GM19438 (cell line): Measurements from ENCODE around the gene GCN1.
A peak's percentile ranks its signal among the peaks of the same experiment; 100 is the strongest.

ENCODE experiments used
- ATAC-seq: cut with Tn5 transposase; IDR thresholded peaks from one replicate; pipeline ENCODE4 v1.9.1; 2021; ENCODE audit warnings: low read depth; ENCODE audit not compliant: unreplicated experiment

Gene GCN1

GRCh38 chr12:120155072-120155471, 39.4 kb downstream of the GCN1 start:
- no peak for ATAC-seq

DNA sequence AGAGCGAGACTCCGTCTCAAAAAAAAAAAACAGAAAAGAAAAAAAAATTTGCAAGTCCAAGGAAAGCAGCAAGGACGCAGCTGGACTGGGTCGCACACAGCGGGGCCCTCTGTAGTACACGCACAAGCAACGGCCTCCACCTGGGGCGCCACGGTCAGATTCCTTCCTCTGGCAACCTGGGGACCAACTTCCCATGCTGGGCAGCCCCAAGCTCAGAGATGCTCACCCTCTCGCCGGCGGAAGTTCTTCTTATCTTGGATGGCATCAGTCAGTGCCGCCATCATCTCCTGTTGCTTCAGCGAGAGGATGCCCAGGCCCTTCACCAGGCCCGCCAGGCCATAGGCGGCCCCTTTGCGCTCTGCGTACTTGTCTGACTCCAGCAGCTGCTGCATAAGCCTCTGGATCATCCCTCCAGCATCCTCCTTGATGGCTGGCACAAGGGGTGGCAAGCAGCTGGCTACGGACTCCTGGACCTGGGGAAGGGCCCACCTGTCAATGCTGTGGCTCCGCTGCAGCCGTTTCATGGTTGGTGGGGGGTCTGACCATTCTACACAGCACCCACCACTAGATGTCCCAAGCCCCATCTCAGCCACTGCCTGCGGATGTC, 43.5 kb downstream of the GCN1 start:
- ATAC-seq, result no peak

GRCh38 chr12:120148011-120148410, 46.5 kb downstream of the GCN1 start:
- ATAC-seq, result no peak

- ATAC-seq, result no peak
Observed at GRCh38 chr12:120145164-120145563, 49.4 kb downstream of the GCN1 start.

GRCh38 chr12:120144215-120144614, 50.3 kb downstream of the GCN1 start:
- ATAC-seq, result no peak

- ATAC-seq, result no peak
Observed at GRCh38 chr12:120142231-120142877, 52.2 kb downstream of the GCN1 start.

- ATAC-seq, result no peak
Observed at GRCh38 chr12:120141336-120141735, 53.2 kb downstream of the GCN1 start.

GRCh38 chr12:120140603-120141002, 53.9 kb downstream of the GCN1 start:
- no peak for ATAC-seq

DNA sequence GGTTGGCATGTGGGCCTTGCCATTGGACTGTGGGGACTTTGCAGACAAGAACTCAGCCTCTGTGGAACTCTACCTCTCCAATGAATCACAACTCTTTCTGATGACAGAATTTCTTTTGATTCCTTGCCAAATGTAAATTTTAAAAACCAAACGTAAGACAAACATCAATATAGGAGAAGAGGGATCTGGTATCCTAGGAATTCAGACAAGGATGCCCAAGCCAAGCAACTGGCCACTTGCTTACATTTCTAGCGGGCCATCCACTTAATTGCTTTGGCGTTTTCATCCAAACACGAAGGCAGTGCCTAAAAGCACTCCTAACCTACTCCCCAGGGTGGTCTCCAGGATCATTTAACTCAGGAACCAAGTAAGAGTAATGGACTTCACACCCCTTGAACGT, 54.6 kb downstream of the GCN1 start:
- ATAC-seq, result no peak

GRCh38 chr12:120138366-120138765, 56.1 kb downstream of the GCN1 start:
- no peak for ATAC-seq

DNA sequence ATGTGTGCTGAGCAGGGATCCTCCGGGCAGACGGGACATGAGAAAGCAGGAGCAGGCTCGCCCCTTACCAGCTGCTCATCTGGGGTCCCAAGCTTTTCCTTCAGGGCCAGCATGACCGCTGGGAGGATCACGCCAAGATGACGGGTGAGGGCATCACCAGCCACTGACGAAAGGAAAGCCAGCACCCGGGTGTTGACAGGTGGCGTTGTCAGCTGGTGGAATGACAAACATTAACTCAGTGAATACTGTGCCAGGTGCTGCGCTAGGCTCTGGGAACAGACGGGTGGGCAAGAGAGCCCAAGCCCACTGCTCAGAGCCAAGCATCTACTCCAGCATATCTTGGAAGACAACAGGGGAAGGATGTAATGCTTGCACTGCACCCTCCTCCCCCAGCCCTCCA, 56.7 kb downstream of the GCN1 start:
- no peak for ATAC-seq

GRCh38 chr12:120136093-120136770, 58.3 kb downstream of the GCN1 start:
- no peak for ATAC-seq

GRCh38 chr12:120134307-120134980, 60.1 kb downstream of the GCN1 start:
- ATAC-seq, result no peak

GRCh38 chr12:120132863-120133385, 61.6 kb downstream of the GCN1 start:
- peak; percentile 80 for ATAC-seq

DNA sequence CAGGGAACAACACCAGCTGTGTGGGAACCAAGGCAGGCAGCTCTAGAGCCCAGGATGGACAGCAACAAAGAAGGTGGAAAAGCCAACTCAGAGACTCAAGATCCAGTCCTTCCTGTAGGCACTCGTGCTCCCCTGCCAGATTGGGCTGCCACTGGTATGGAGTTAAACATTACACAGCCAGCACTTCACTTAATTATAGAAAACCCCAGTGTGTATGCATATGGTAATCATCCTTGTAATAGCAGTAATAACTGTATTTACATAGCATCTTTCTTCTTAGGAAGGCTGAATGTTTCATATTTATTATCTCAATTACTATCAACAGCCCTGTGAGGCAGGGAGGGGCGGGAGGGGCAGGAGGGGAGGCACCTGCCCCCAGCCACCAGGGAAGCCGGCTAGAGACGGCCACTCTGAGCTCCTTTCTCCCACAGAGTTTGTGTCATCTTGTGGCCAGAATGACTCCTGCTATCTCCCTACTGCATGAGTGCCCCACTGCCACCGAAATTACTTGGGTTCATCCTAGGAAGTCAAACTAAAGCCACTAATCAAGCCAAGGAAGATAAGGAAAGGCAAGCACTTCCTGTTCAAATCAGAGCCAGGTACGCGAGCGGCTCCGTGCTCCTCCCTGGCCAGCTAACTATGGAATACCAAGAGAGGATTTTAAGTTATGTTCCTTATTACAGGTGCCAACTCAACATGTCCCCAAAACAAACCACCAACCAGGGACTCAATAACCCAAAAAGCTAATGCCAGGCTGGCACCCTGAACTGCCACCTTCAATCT, 62.3 kb downstream of the GCN1 start:
- ATAC-seq, result peak; percentile 6

DNA sequence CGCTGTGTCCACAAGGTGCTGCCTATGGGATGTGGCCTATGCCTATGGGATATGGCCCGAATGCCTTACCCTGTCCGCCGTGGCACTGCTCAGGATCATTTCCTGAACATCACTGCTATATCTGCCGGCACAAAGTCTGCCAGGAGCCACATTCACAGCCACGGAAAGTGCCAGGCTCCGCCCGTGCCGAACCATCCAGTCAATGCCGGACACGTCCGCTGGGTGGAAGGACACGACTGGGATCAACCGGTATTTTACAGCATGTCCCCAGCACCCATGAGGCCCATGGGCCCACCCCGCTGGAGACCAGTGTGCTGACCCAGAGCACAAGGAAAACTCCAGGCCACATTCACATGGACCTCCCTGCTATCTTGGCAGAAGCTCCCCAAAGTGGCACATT, 63.4 kb downstream of the GCN1 start:
- no peak for ATAC-seq

- no peak for ATAC-seq
Observed at GRCh38 chr12:120130011-120130410, 64.5 kb downstream of the GCN1 start.

- ATAC-seq, result no peak
Observed at GRCh38 chr12:120126635-120127005, 67.9 kb downstream of the GCN1 start.

DNA sequence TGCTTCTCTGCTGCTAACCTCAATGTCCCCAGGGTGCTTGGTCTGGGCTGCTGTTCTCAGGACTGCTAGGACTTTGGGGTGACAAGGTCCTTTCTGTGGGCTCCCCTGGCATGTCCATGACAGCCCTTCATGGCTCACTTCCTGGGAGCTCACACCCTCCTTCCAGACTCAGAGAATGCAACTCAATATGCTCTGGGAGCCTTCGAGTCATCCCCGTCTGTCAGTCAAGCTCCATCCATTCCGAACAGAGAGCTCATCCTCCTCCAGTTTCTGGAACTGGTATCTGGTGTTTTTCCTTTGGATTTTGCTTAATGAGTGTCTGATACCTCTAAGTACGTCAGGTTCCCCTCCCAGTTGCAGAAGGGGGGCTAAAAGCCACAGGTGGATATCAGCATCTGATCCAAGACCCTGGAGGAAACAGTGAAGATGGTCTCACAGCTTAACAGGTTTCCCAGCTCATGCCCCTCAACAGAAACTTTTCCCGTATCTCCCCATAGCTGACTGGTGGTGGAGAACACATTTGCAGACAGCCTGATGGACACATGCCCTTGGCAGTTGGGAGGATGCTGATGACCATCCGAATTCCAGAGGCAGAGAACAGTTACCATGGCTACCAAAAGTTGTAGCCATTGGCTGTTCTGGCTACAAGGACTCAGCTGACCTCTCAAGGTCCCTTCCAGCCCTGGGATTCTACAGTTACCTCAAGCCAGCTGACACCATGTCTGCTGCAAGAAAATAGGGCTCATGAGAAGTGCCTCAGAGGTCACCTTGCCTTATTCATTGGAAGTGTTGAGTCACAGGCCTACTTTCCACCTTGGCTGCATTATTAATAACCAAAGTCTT, 68.5 kb downstream of the GCN1 start:
- ATAC-seq, result no peak

GRCh38 chr12:120125029-120125428, 69.5 kb downstream of the GCN1 start:
- ATAC-seq, result no peak
